Iris pigment epithelial cell (primary cell): ENCODE results near the gene EFCAB13.

Source experiments
- DNase-seq: peaks from one replicate; pipeline ENCODE4 v3.0.0-alpha.2; 2011; ENCODE audit warnings: low read depth

Gene EFCAB13

DNA sequence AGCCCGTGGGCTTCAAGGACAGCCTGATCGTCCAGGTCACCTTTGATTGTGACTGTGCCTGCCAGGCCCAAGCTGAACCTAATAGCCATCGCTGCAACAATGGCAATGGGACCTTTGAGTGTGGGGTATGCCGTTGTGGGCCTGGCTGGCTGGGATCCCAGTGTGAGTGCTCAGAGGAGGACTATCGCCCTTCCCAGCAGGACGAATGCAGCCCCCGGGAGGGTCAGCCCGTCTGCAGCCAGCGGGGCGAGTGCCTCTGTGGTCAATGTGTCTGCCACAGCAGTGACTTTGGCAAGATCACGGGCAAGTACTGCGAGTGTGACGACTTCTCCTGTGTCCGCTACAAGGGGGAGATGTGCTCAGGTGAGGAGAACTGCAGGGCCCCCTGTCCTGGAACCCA, 31.5 kb upstream of the EFCAB13 start:
- no peak for DNase-seq

- no peak for DNase-seq
Measured at GRCh38 chr17:47295037-47295873, 28.5 kb upstream of the EFCAB13 start.

GRCh38 chr17:47295874-47296255, 27.9 kb upstream of the EFCAB13 start:
- DNase-seq = no peak

- peak; percentile 59 for DNase-seq
Measured at GRCh38 chr17:47297661-47298400, 25.9 kb upstream of the EFCAB13 start.

GRCh38 chr17:47298712-47299111, 25.0 kb upstream of the EFCAB13 start:
- no peak for DNase-seq

DNA sequence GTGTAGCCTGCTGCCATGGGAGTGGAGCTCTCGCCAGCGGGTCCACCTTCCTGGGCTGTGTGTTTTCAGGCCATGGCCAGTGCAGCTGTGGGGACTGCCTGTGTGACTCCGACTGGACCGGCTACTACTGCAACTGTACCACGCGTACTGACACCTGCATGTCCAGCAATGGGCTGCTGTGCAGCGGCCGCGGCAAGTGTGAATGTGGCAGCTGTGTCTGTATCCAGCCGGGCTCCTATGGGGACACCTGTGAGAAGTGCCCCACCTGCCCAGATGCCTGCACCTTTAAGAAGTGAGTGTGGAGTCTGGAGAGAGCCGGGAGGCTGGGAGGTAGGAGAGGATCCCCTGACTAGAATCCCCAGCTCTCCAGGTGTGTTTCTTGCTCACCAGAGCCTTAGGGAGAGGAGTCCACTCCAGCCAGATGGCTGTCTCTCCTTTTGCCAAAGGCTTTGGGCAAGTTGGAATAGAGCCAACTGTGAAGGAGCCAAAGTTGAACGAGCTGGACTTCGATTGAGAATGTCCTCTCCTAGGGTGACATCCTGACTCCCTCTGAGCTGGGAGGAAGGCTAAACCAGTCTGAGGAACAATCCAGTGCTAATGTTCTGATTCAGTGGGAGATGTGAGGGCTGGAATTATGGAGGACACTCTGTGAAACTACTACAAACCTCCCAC, 24.4 kb upstream of the EFCAB13 start:
- no peak for DNase-seq

DNA sequence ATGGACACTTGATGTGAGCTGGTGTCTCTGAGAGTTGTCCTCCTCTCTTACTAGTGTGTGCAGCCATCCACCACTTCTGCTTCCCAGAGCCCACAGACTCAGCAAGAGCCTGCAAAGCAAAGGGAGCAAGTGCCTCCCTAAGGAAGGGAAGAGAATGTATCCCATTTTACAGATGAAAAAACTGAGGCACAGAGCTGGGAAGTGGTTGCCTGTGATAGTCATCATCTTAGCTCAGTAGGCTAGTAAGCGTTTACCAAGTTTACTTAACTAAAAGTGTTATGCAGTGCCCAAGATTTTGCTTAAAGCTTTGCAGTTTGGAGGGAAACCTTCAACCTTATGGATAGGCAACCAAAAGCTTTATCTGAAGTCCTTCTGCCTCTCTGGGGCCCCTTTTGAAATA, 23.0 kb upstream of the EFCAB13 start:
- no peak for DNase-seq

DNA sequence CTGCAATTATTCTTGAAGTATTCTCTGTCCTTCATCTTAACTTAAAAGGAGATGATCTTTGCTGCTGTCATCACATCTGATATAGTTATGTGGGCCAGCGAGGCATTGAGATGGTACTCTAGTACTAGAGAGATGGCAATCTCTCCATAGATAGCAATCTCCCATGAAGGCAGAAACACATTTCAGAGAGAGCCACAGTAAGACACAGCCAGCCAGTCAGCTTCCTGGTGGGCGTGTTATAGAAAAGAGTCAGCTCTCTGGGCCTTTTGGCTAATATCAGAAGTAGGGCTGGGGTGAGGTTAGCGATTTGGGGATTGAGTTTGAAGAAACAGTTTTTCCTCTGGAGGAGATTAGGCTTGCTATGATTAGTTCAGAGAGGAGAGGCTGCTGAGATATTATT, 22.6 kb upstream of the EFCAB13 start:
- DNase-seq = no peak

GRCh38 chr17:47301831-47302230, 21.9 kb upstream of the EFCAB13 start:
- DNase-seq = no peak

GRCh38 chr17:47304186-47304585, 19.6 kb upstream of the EFCAB13 start:
- DNase-seq = no peak

DNA sequence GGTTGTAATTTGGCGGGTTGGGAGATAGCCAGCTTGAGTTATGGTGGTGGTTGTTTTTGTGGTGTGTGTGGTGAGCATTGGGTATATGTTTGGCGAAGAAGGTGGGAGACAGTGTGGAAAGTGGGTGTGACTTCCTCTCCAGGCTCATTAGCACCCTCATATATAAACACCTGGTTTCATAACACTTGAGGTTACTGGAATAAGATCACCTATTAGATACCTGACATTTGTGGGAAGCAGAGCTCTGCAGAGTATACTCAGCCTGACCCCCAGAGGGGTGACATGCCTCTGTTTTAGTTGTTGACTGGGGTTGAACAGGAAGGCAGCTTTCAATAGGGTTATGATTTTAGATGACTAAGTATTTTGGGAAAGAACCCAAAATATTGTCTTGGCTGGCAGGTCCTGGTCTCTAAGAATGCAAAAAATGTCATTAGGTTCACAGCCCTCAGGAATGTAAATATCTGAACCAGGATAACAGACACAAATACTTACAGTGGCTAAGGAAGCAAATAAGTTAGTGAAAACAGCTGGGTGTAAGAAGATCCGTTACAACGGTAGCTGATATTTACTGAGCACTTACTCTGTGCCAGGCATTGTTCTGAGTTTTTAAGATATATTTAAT, 18.3 kb upstream of the EFCAB13 start:
- DNase-seq = peak; percentile 95

GRCh38 chr17:47310186-47310733, 13.5 kb upstream of the EFCAB13 start:
- DNase-seq = no peak

DNA sequence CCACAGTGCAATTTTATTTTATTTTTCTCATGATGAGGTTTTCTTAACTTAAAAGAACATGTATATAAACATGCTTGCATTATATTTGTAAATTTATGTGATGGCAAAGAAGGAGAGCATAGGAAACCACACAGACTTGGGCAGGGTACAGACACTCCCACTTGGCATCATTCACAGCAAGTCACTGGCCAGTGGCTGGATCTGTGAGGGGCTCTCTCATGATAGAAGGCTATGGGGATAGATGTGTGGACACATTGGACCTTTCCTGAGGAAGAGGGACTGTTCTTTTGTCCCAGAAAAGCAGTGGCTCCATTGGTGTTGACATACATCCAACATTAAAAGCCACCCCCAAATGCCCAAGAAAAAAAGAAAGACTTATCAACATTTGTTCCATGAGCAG, 12.3 kb upstream of the EFCAB13 start:
- DNase-seq = no peak

GRCh38 chr17:47315451-47316266, 8.1 kb upstream of the EFCAB13 start:
- DNase-seq = peak; percentile 97

- peak; percentile 84 for DNase-seq
Measured at GRCh38 chr17:47316311-47316710, 7.4 kb upstream of the EFCAB13 start.

- peak; percentile 41 for DNase-seq
Measured at GRCh38 chr17:47317119-47317518, 6.6 kb upstream of the EFCAB13 start.

- DNase-seq = no peak
Measured at GRCh38 chr17:47318197-47318918, 5.4 kb upstream of the EFCAB13 start.

DNA sequence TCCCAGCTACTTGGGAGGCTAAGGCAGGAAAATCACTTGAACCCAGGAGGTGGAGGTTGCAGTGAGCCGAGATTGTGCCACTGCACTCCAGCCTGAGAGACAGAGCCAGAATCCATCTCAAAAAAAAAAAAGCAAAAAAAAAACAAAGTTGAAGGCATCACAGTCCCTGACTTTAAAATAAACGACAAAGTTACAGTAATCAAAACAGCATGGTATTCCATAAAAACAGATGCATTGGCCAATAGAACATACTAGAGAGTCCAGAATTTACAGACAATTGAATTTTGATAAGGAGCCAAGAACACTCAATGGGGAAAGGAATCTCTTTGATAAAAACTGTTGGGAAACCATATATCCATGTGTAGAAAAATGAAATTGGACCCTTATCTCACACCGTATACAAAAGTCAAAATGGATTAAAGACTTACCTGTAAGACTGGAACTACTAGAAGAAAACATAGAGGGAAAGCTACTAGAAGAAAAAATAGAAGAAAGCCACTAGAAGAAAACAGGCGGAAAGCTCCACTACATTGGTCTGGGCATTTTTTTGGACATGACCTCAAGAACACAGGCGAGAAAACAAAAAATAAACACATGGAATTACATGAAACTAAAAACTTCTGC, 2.8 kb upstream of the EFCAB13 start:
- no peak for DNase-seq

- peak; percentile 41 for DNase-seq
Measured at GRCh38 chr17:47324224-47325020, 667 bp downstream of the EFCAB13 start.
